Nucleus accumbens (tissue), 56 donors: ENCODE results near the gene TNIP1.

ENCODE experiments used
- DNase-seq, 56 donors: peaks; one replicate each; lab custom pipeline; 2025; lab: John Stamatoyannopoulos, UW

The TNIP1 gene, protein sequence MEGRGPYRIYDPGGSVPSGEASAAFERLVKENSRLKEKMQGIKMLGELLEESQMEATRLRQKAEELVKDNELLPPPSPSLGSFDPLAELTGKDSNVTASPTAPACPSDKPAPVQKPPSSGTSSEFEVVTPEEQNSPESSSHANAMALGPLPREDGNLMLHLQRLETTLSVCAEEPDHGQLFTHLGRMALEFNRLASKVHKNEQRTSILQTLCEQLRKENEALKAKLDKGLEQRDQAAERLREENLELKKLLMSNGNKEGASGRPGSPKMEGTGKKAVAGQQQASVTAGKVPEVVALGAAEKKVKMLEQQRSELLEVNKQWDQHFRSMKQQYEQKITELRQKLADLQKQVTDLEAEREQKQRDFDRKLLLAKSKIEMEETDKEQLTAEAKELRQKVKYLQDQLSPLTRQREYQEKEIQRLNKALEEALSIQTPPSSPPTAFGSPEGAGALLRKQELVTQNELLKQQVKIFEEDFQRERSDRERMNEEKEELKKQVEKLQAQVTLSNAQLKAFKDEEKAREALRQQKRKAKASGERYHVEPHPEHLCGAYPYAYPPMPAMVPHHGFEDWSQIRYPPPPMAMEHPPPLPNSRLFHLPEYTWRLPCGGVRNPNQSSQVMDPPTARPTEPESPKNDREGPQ

DNA sequence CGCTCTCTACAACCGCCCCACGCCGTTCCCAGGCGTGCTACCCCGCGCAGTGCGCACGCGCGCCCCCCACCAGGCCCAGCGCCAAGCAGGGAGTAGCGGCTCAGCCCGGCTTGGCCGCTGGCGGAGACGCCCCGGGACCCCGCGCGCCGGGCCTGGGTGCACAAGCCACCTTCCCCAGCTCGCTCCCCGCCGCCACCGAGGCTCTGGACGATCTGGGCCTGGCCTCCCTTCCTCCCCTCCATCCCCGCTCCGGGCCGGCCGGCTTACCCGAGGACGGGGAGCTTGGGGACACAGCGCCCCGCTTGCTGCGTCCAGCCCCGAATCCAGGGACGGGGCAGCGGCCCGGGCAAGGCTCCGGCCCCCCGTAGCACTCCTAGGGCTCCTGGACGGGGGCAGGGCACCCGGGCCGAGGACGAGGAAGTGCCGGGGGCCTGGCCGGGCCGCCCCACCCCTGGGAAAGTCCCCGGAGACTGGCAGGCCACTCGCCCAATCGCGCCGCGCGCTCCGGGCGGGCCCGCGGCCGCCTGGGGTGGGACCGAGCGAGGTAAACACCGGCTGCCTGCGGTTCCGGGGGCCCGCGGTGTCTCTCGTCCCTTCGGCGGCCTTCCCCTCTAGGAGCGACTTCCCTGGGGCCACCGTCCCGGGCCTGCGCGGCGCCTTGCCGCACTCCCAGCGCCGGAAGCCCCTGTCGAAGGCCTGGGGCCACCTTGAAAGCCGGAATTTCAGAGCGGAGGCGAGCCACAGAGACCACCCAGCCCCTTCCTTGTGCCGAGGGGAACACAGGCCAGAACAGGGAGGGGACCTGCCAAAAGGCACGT lies at the start of gene TNIP1:
Gene TNIP1 (minus strand): TSS at position 422 of the 818 bp plus-strand sequence. CDS start 15,939 bp downstream, outside the sequence.
- DNase-seq = peak in 55 of 56 donors; percentile 40 to 95 (median 84)

DNA sequence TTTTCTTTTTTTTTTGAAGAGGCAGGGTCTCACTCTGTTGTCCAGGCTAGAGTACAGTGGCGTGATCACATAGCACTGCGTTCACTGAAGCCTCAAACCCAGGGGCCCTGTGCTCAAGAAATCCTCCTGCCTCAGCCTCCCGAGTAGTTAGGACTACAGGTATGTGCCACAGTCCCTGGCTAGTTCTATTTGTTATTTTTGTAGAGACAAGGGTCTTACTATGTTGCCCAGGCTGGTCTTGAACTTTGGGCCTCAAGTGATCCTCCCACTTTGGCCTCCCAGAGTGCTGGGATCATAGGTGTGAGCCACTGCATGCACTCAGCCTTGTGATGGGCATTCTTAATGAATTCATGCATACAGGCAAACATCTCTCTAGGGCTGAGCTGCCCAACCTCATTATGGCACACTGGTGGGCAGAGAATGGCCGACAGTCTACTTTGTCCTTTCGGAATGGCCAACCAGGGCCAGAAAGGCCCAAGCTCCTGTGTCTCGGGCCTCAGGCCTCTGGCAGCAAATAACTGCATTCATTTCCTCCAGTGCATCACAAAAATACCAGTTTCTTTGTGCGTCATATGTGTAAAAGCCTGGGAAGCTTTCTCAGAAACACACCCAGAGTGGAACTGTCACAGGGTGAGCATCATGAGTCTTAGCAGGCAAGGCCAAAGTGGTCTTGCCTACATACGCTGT lies 49.5 kb upstream of the TNIP1 start:
- no peak for DNase-seq

DNA sequence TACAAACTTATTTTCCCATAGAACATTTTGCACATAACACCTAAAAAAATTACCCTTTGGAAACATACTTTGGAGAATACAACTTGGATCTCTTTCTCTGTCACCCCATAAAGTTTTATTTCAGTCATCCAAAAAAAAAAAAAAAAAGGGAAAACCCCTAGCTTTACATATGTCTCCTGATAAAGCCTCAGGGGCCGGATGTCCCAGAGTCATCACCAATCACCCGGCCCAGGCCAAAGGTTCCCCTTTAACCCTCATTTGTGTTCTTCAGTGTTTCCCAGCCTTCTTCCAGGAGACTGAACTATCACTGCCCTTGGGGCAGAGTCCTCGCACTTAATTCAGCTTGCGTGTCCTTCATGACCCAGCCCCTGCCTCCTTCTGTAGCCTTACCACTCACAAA lies 48.0 kb upstream of the TNIP1 start:
- DNase-seq = no peak

- DNase-seq = no peak
Measured at GRCh38 chr5:151127926-151128325, 47.1 kb upstream of the TNIP1 start.

GRCh38 chr5:151126199-151126645 lies 45.4 kb upstream of the TNIP1 start:
- DNase-seq = peak in 45 of 56 donors; percentile 10 to 82 (median 46)

GRCh38 chr5:151125421-151125820 lies 44.6 kb upstream of the TNIP1 start:
- DNase-seq = no peak

GRCh38 chr5:151123897-151124751 lies 43.3 kb upstream of the TNIP1 start:
- peak in 3 of 56 donors; percentile 7 to 21 (median 17) for DNase-seq

DNA sequence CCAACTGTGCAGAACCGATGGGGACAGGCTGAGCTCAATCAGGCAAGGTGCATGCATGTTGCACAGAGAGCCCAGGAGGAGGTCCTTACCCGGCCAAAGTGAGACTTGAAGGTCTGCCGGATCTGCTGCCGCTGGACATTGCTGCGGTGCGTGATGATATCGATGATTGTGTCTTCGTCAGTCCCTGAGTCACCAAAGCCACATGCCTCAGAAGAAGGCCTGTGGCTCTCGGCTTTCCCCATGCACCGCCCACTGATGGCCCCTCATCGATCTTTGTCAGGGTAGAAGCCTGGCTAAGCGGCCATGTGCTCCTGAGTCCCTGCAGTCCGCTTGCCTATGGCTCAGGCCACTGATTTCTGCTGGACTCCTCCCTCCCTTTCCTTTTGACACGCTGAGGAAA lies 42.0 kb upstream of the TNIP1 start:
- no peak for DNase-seq

GRCh38 chr5:151121665-151122064 lies 40.8 kb upstream of the TNIP1 start:
- peak in 14 of 56 donors; percentile 9 to 58 (median 32) for DNase-seq

DNA sequence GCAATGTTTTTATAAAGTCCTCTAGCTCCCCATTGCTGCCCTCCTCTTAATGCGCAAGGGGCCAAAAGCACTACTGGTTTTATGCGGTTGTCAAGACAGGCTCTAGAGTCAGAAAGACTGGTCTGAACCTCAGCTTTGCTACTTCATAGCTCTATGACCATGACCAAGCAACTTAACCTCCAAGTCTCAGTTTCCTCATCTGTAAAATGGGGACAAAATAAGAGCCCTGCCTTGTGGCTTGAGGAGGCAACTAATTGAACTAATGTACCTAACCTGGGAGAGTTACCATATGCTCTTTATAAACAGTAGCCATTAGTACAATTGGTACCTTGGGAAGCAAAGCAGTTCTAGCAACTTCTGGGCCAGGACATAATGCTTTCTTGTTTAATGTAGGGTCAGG lies 40.3 kb upstream of the TNIP1 start:
- no peak for DNase-seq

DNA sequence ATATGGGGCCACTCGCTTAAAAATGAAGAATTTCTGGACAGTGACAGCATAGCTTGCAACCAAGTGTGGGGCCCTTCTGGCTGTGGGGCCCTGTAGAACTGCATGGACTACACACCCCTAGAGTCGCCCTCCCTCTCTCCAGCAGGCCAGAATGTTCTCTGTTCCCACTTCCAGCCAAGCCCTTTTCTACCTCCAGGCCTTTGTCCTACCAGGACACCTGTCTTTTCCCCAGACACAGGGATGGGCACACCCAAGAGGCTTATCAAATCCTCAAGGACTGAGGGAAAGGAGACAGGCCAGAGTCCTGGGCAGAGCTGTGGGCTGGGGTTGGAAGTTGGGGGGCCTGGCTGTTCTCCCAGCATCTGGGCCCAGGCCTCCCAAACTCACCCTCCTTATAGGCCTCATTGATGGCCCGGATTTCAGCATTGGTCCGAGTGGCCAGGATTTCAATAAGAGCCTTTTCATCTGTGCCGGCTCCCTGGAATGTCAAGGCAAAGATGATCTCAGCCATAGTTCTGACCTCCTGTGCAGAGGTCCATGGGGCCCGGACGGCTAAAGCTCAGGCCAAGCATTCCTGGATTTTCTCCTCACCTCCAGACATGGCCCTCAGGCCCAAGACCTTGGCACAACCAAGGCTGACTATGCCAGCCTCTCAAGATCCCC lies 38.2 kb upstream of the TNIP1 start:
- no peak for DNase-seq

DNA sequence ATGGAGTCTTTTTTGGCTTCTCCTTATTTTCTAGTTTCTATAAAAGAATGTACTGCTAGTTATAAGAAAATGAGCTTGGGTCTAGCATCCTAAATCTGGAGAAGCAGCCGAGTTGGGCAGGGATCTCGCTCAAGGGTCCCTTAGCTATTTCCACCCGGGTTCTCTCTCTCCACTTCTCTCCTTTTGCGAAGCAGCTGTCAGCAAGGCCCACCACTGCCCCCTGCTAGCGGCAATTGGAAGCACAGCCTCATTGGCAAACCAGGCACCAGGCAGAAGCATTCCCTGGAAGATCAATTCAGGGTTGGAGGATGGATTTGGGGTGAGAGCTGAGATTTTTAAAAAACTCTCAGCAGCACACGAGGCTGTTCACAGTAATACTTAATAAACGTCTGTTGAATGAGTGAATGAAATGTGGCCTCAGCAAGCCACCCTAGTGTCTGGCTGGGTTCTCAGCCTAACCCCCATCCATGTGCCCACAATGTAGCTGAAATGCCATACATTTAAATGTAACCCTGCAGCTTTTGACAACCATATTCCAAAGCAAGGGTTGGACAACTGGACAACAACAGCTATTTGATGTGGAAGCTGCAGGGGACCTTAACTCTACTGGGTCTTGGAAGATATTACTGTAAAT lies 34.6 kb upstream of the TNIP1 start:
- peak in 50 of 56 donors; percentile 6 to 86 (median 50) for DNase-seq

- DNase-seq = no peak
Measured at GRCh38 chr5:151113651-151114050, 32.8 kb upstream of the TNIP1 start.

DNA sequence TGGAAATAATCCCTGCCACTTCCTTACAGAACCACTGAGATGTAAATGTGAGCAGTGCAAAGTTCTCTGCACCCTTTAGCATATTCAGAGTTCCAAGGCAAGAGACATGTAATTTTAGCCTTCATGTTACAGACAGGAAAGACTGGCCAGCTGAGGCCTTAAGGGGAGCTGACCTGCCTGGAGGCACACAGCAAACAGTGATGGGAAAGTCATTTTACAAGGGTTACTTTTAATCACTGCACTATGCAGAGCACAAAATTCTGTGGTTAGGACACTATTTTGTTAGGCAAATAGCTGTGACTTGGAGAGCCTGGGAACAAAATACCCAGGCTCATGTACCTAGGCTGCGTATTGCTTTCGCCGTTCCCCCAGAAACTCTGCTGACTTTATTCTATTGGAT lies 30.2 kb upstream of the TNIP1 start:
- no peak for DNase-seq

DNA sequence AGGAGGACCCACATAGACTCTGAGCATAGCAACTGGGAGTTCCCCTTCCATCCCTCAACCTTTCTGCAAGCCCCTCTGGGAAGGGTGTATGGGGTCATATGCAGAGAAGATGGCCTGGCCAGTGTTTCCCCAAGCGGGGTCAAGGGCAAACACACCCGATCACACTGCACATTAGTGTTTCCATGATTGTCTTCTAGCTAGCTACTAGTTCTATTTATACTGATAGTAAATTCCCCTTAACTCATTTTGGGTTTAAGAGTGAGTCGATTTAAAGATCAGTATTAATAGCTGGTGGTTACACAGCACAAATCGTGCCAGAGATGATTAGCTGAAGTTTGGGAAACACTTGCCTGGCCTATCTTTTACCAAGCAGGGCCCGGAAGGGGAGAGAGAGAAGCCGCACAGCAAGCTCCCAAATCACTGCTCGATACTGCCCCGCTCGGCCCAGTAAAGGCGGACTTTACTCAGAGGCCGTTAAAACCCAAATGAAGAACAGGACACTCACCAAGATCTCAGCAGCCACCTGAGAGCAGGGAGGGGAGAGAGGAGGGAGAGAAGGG lies 29.4 kb upstream of the TNIP1 start:
- DNase-seq = no peak

DNA sequence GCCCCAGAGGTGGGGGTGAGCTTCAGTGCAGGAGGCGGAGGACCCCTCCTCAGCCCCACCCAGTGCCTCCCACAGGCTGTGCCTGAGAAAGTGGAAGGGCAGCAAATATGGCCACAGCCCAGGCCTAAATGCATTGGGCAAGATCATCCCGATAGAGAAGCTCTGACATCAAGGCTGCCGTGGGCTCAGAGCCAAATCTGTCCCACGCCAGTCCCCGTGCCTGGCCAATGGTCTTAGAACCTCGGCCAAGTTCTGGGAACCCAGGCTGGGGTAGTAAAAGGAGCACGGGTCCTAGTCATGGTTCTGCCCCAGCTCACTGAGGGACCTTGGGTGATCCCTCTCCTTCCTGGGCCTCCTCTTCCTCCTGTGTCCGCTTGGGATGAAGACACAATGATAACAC lies 27.7 kb upstream of the TNIP1 start:
- DNase-seq = peak in 1 of 56 donors; percentile 13

GRCh38 chr5:151107738-151108520 lies 27.1 kb upstream of the TNIP1 start:
- peak in 24 of 56 donors; percentile 12 to 68 (median 33) for DNase-seq
